Ascending aorta (tissue), 2 donors: ENCODE data around the gene KCNIP3. TPM values are rescaled to one million over a fixed set of nuclear protein-coding genes. Genes with fewer than 3 reads are reported as not detected.

ENCODE experiments used
- DNase-seq, 2 donors: peaks; one replicate each; pipeline ENCODE4 v3.0.0-alpha.2; 2019; ENCODE audit warnings: low spot score in 2 of 2
- H3K27ac ChIP-seq, 2 donors: fragments of 200-600 bp; sonication (generic); one replicate each; pipeline ENCODE4 v1.5.1; 2016 to 2017; ENCODE audit warnings: mild to moderate bottlenecking in 1 of 2
- H3K27me3 ChIP-seq: fragments of 200-600 bp; sonication (generic); one replicate; pipeline ENCODE4 v1.5.1; 2017
- H3K36me3 ChIP-seq, 2 donors: fragments of 200-600 bp; sonication (generic); one replicate each; pipeline ENCODE4 v1.5.1; 2016
- H3K4me1 ChIP-seq, 2 donors: fragments of 200-600 bp; sonication (generic); one replicate each; pipeline ENCODE4 v1.5.1; 2016 to 2017; ENCODE audit warnings: mild to moderate bottlenecking in 1 of 2
- H3K4me3 ChIP-seq, 2 donors: fragments of 200-600 bp; sonication (generic); one replicate each; pipeline ENCODE4 v1.5.1; 2016 to 2017; ENCODE audit warnings: mild to moderate bottlenecking in 1 of 2
- H3K9me3 ChIP-seq, 2 donors: fragments of 200-600 bp; sonication (generic); one replicate each; pipeline ENCODE4 v1.5.1; 2016
- CTCF ChIP-seq, 3 experiments: fragments of 200-600 bp in 2 of 3; fragments of 450-650 bp in 1 of 3; sonication (generic) in 2 of 3; IDR thresholded peaks; one replicate each; pipeline ENCODE4 v1.5.1; 2016 to 2019; ENCODE audit warnings: antibody characterized with exemption in 3 of 3, mild to moderate bottlenecking in 1 of 3, moderate library complexity in 1 of 3
- intact Hi-C: fragments of 100-400 bp; cut with DNase I; formaldehyde crosslinking; loops from one replicate; pipeline ENCODE4 v1.15.1; 2023
- total RNA-seq: library from RNA; depleted of rRNA; stranded (reverse); fragments of >200 nt; gene quantifications from one replicate; pipeline ENCODE4 v1.1.0, GENCODE V29; 2016

The KCNIP3 gene
- total RNA-seq, 1 donor from 2014 or later = 5.2 TPM

GRCh38 chr2:95294579-95295250 lies 2.4 kb upstream of the KCNIP3 start:
- DNase-seq = no peak
- TF ChIP-seq CTCF (IDR thresholded peaks at IDR 0.05) = no peak
- no peaks in the 10 kb centered on the region for H3K36me3 ChIP-seq
- peaks cover 0 to 9% of the 10 kb centered on the region in 2 donors for H3K9me3 ChIP-seq
- H3K27me3 ChIP-seq = no peaks in the 10 kb centered on the region
- H3K4me1 ChIP-seq = no peaks in the 10 kb centered on the region
- no peak overlapping the region for H3K27ac ChIP-seq
- no peak overlapping the region for H3K4me3 ChIP-seq
- intact Hi-C loops = no loop called here

GRCh38 chr2:95295376-95295775 lies 1.8 kb upstream of the KCNIP3 start:
- Histone ChIP-seq H3K4me1 (no peaks in the 10 kb centered on the region), H3K27me3 (no peaks in the 10 kb centered on the region), H3K36me3 (no peaks in the 10 kb centered on the region), H3K4me3 (no peak overlapping the region), H3K9me3 (peaks cover 0 to 4% of the 10 kb centered on the region in 2 donors), H3K27ac (no peak overlapping the region)
- intact Hi-C loops = no loop called here
- no peak for DNase-seq
- TF ChIP-seq CTCF (IDR thresholded peaks at IDR 0.05) = no peak

GRCh38 chr2:95296011-95296410 lies 1.1 kb upstream of the KCNIP3 start:
- Histone ChIP-seq H3K36me3 (no peaks in the 10 kb centered on the region), H3K4me1 (no peaks in the 10 kb centered on the region), H3K27me3 (no peaks in the 10 kb centered on the region), H3K4me3 (no peak overlapping the region), H3K9me3 (no peaks in the 10 kb centered on the region), H3K27ac (no peak overlapping the region)
- TF ChIP-seq CTCF (IDR thresholded peaks at IDR 0.05) = no peak
- no peak for DNase-seq
- intact Hi-C loops = no loop called here

- Histone ChIP-seq H3K27ac (peak overlapping the region in 1 of 2 donors; percentile 27), H3K4me1 (no peaks in the 10 kb centered on the region), H3K4me3 (peak overlapping the region in 1 of 2 donors; percentile 57), H3K36me3 (no peaks in the 10 kb centered on the region), H3K27me3 (no peaks in the 10 kb centered on the region), H3K9me3 (no peaks in the 10 kb centered on the region)
- intact Hi-C loops = no loop called here
- TF ChIP-seq CTCF (IDR thresholded peaks at IDR 0.05) = no peak
- no peak for DNase-seq
Measured at GRCh38 chr2:95297639-95298395, 670 bp downstream of the KCNIP3 start.

GRCh38 chr2:95298486-95299111 lies 1.5 kb downstream of the KCNIP3 start:
- H3K27me3 ChIP-seq = no peaks in the 10 kb centered on the region

More at GRCh38 chr2:95298486-95299111, 1.5 kb downstream of the KCNIP3 start:
- no peaks in the 10 kb centered on the region for H3K4me1 ChIP-seq
- intact Hi-C loops = no loop called here
- no peak for DNase-seq
- no peaks in the 10 kb centered on the region for H3K36me3 ChIP-seq
- no peak for TF ChIP-seq CTCF (IDR thresholded peaks at IDR 0.05)
- no peak overlapping the region for H3K27ac ChIP-seq
- no peak overlapping the region for H3K4me3 ChIP-seq
- H3K9me3 ChIP-seq = no peaks in the 10 kb centered on the region
